Naive B cell (primary cell): Measurements from ENCODE around the gene RFTN1. TPM values are rescaled to one million over a fixed set of nuclear protein-coding genes. Genes with fewer than 3 reads are reported as not detected.

Experiments
- ATAC-seq, 2 donors: fragments of 150-1000 bp; cut with Tn5 transposase; 2 replicates each; pipeline ENCODE4 v1.10.0; 2021; ENCODE audit warnings: low read depth in 2 of 2, mild to moderate bottlenecking in 2 of 2, moderate library complexity in 2 of 2
- DNase-seq: peaks from one replicate; pipeline ENCODE4 v3.0.0; 2022
- H3K27ac Mint-ChIP-seq, 6 donors: one replicate each; pipeline ENCODE4 v1.8.0; 2020 to 2022; ENCODE audit warnings: mild to moderate bottlenecking in 6 of 6, mixed read lengths in 6 of 6, moderate library complexity in 5 of 6, inconsistent platforms in 2 of 6
- H3K27me3 Mint-ChIP-seq, 3 donors: one replicate each; pipeline ENCODE4 v1.8.0; 2021 to 2022; ENCODE audit warnings: mixed read lengths in 3 of 3, mild to moderate bottlenecking in 1 of 3
- H3K36me3 Mint-ChIP-seq, 2 donors: one replicate each; pipeline ENCODE4 v1.8.0; 2020 to 2022; ENCODE audit warnings: mixed read lengths in 2 of 2, inconsistent platforms in 1 of 2, mild to moderate bottlenecking in 1 of 2
- H3K4me1 Mint-ChIP-seq, 3 donors: one replicate each; pipeline ENCODE4 v1.8.0; 2020 to 2022; ENCODE audit warnings: mixed read lengths in 3 of 3, inconsistent platforms in 1 of 3, mild to moderate bottlenecking in 1 of 3, moderate library complexity in 1 of 3
- H3K4me3 Mint-ChIP-seq, 8 donors: one replicate each; pipeline ENCODE4 v1.8.0; 2020 to 2022; ENCODE audit warnings: mild to moderate bottlenecking in 8 of 8, mixed read lengths in 8 of 8, moderate library complexity in 8 of 8, inconsistent platforms in 2 of 8
- H3K9me3 Mint-ChIP-seq, 7 donors: one replicate each; pipeline ENCODE4 v1.8.0; 2020 to 2022; ENCODE audit warnings: mixed read lengths in 7 of 7, mild to moderate bottlenecking in 5 of 7, inconsistent platforms in 2 of 7, moderate library complexity in 1 of 7
- polyA plus RNA-seq, 6 donors: library from polyadenylated mRNA; unstranded; fragments of 300-500 nt; fragmentation: Illumina TruSeq; gene quantifications; one replicate each; pipeline ENCODE4 v1.2.3, GENCODE V29; 2021; ENCODE audit warnings: low read depth in 6 of 6

RFTN1 gene
- polyA plus RNA-seq, 6 donors from 2014 or later = 63.0 to 147 (median 106) TPM

DNA sequence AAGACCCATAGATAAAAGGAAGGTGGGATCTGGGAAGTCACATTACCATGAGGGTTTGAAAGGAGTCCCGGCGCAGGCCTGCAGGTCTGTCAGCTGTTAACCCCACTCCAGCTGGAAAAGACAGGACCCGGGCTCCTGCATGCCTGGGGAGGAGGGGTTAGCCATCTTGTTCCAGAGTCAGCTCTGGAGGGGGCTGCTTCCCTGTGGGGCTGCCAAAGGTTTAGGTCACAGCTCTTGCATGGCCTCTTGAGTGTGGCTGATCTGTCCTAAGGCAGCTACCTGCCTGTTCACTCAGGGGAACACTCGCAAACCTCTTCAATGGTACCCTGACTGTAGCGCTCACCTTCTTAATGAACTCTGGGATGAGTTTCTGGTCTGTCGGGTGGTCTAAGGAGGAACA, 104.5 kb downstream of the RFTN1 start:
- H3K36me3 Mint-ChIP-seq = peaks cover 9 to 19% of the 10 kb centered on the region in 2 donors
- ATAC-seq (no peak), DNase-seq (no peak)
- H3K4me3 Mint-ChIP-seq = no peak overlapping the region
- peaks cover 32 to 54% (median 44%) of the 10 kb centered on the region in 3 donors for H3K4me1 Mint-ChIP-seq
- H3K27me3 Mint-ChIP-seq = no peaks in the 10 kb centered on the region
- peaks cover 0 to 2% (median 0%) of the 10 kb centered on the region in 7 donors for H3K9me3 Mint-ChIP-seq
- peak overlapping the region in 1 of 6 donors; percentile 49 for H3K27ac Mint-ChIP-seq

DNA sequence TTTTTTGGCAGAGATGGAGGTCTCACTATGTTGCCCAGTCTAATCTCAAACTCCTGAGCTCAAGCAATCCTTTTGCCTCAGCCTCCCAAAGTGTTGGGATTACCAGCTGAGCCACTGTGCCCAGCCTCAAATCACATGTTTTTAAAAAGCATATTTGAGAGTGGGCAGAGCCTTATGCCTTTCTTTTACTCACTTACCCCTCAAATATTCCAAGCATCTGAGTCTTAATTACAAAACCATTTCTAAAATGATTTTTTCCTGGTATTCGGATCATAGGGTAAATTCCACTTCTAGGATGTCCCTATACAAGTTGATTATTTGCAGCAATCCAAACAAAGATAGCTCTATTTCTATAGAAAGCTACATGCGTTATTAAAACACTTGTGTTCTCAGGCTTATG, 106.1 kb downstream of the RFTN1 start:
- peaks cover 10 to 19% of the 10 kb centered on the region in 2 donors for H3K36me3 Mint-ChIP-seq
- H3K9me3 Mint-ChIP-seq = no peaks in the 10 kb centered on the region
- H3K27ac Mint-ChIP-seq = no peak overlapping the region
- H3K4me1 Mint-ChIP-seq = peaks cover 21 to 46% (median 27%) of the 10 kb centered on the region in 3 donors
- no peak for ATAC-seq
- no peak overlapping the region for H3K4me3 Mint-ChIP-seq
- no peak for DNase-seq
- no peaks in the 10 kb centered on the region for H3K27me3 Mint-ChIP-seq

DNA sequence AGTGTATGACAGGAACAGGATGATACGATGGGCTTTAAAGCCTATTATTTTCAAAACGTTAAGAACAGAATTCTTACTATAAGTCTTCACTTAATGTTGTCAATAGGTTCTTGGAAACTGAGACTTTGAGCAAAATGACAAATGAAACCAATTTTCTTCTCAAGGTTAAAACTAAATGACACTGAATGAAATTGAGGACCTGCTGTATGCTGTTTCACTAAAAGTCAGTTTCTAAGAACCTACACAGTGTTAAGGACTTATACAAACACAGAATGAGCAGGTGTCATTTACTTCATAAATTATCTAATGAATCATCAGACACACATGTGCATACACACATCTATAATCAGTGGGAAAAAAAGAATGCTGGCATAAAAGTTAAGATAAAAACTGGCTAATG, 106.9 kb downstream of the RFTN1 start:
- no peak for ATAC-seq
- DNase-seq = no peak
- no peaks in the 10 kb centered on the region for H3K9me3 Mint-ChIP-seq
- H3K4me3 Mint-ChIP-seq = no peak overlapping the region
- H3K27ac Mint-ChIP-seq = peak overlapping the region in 1 of 6 donors; percentile 76
- peaks cover 18 to 46% (median 27%) of the 10 kb centered on the region in 3 donors for H3K4me1 Mint-ChIP-seq
- peaks cover 18 to 26% of the 10 kb centered on the region in 2 donors for H3K36me3 Mint-ChIP-seq
- H3K27me3 Mint-ChIP-seq = no peaks in the 10 kb centered on the region

DNA sequence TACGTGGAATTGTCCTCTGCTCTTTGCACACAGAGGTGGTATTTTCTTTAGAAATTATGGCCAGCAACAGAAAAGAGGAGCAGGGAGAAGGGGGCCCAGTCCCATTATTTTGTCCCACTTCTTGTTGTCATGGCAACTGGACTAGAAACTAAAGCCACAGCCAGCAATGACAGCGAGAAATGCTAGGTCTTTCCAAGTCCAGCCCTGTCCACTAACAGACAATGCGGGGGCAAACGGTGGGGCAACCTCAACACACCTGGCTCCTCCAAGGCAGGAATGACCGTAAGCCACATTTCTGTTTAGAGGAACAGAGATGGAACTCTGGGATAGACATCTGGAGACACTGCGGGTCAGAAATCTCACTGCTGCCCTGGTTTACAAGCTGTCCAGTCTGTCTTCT, 107.3 kb downstream of the RFTN1 start:
- Mint-ChIP-seq H3K4me1 (peaks cover 19 to 46% (median 27%) of the 10 kb centered on the region in 3 donors), H3K4me3 (no peak overlapping the region), H3K27me3 (no peaks in the 10 kb centered on the region), H3K36me3 (peaks cover 20 to 30% of the 10 kb centered on the region in 2 donors), H3K9me3 (no peaks in the 10 kb centered on the region), H3K27ac (no peak overlapping the region)
- DNase-seq = no peak
- no peak for ATAC-seq

DNA sequence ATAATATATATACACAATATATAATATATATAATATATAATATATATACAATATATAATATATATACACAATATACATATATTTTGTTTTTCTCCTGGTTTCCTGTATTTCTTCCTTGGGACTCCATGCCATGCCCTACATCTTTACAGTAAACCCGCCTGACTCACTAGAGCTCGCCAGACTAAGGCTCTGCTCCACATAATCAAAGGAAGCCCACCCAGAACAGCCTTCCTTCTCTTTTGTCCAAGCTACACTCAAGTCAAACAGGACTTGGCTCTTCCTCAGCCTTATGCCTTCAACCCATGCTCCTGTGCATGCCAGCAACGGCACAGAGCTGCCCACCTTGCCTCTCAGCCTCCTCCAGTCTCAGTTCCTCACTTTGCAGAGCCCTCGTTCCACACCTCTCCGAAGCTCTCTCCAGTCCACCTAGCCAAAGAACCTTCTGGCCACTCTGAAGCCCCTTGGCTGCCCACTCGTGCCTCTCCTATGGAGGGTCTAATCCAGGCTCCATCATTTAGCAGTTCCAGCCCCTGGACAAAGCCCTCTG, 109.1 kb downstream of the RFTN1 start:
- H3K4me1 Mint-ChIP-seq = peaks cover 32 to 56% (median 39%) of the 10 kb centered on the region in 3 donors
- H3K27ac Mint-ChIP-seq = peak overlapping the region in 2 of 6 donors; percentile 36 to 69
- H3K27me3 Mint-ChIP-seq = no peaks in the 10 kb centered on the region
- H3K36me3 Mint-ChIP-seq = peaks cover 20 to 34% of the 10 kb centered on the region in 2 donors
- no peak overlapping the region for H3K4me3 Mint-ChIP-seq
- no peak for DNase-seq
- ATAC-seq = no peak
- no peaks in the 10 kb centered on the region for H3K9me3 Mint-ChIP-seq

DNA sequence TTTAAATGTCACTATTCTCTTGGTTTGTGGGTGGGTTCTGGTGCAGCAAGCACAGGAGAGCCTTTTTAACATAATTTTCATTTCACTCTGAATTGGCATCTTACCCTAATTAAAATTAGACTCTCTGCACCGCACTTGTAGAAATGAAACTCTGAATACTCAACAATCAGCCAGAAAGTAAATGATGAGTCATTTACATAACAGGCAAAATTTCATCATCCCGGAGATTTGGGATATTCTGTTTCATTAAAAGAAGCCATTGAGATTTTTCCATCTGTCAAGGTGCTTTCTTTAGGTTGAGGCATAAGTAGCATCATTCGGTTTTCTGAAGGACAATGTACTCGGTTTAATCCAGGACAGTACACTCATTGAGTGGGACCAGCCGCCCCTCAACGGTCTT, 111.0 kb downstream of the RFTN1 start:
- no peak for ATAC-seq
- Mint-ChIP-seq H3K27me3 (no peaks in the 10 kb centered on the region), H3K4me1 (peaks cover 33 to 59% (median 34%) of the 10 kb centered on the region in 3 donors), H3K27ac (peak overlapping the region in 3 of 6 donors; percentile 7 to 76 (median 72)), H3K36me3 (peaks cover 11 to 27% of the 10 kb centered on the region in 2 donors), H3K4me3 (no peak overlapping the region), H3K9me3 (no peaks in the 10 kb centered on the region)
- no peak for DNase-seq

DNA sequence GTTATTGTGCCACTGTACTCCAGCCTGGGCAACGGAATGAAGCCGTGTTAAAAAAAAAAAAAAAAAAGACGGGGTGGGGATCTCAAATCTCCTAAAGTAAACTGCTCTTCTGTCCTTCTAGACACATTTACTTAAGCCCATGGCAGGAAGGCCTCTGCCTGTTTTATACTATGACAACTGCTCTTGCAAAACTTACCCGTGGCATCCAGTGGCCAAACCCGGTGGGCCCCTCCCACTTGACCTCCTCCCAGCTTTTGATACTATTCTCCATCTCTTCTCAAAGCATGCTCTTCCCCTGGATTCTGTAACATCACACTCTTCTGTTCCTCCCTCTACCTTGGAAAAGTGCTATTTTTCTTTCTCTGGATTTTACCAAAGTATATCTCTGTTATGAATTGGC, 112.2 kb downstream of the RFTN1 start:
- H3K27me3 Mint-ChIP-seq = no peaks in the 10 kb centered on the region
- peak overlapping the region in 3 of 6 donors; percentile 21 to 60 (median 57) for H3K27ac Mint-ChIP-seq
- H3K9me3 Mint-ChIP-seq = no peaks in the 10 kb centered on the region
- no peak overlapping the region for H3K4me3 Mint-ChIP-seq
- peaks cover 11 to 27% of the 10 kb centered on the region in 2 donors for H3K36me3 Mint-ChIP-seq
- ATAC-seq (no peak), DNase-seq (no peak)
- H3K4me1 Mint-ChIP-seq = peaks cover 33 to 57% (median 34%) of the 10 kb centered on the region in 3 donors

DNA sequence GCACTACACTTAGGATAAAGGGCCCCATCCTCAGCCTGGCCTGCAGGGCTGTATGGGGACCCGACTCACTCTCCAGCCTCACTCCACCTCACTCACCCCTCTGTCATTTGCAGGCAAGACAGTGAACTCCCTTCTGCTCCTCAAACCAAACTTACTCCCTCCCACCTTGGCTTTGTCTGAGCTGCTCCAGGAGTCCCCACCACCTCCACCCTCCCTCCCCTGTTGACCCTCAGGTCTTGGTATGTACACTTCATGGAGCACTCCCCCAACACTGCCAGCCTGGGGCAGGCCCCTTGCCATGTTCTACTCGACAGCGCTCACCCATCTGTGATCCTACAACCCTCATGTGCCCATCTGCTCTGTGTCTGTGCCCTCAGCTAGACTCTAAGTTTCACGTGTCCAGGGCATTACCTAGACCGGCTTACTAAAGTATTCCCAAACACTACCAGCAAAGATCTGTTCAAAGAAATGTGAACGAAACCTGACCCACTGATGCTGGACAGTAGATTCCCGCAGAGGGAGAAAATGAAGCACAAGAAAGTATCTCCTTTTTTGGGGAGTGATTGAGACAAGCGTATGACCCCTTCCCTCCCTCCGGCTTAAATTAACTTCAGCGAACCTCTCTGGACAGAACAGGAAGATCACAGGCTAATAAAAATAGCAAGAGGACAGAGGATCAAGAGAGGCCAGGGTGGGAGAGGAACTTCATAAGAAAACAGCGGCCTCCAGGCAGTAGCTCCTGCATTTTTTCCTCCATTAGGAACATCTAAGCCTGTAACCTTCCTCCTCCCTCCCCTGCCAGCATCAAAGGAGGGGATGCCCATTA, 113.2 kb downstream of the RFTN1 start:
- peaks cover 33 to 57% (median 33%) of the 10 kb centered on the region in 3 donors for H3K4me1 Mint-ChIP-seq
- peak overlapping the region; percentile 68 to 89 (median 84) for H3K27ac Mint-ChIP-seq
- DNase-seq (no peak), ATAC-seq (no peak)
- peak overlapping the region in 1 of 8 donors; percentile 1 for H3K4me3 Mint-ChIP-seq
- no peaks in the 10 kb centered on the region for H3K9me3 Mint-ChIP-seq
- H3K27me3 Mint-ChIP-seq = no peaks in the 10 kb centered on the region
- peaks cover 11 to 24% of the 10 kb centered on the region in 2 donors for H3K36me3 Mint-ChIP-seq

DNA sequence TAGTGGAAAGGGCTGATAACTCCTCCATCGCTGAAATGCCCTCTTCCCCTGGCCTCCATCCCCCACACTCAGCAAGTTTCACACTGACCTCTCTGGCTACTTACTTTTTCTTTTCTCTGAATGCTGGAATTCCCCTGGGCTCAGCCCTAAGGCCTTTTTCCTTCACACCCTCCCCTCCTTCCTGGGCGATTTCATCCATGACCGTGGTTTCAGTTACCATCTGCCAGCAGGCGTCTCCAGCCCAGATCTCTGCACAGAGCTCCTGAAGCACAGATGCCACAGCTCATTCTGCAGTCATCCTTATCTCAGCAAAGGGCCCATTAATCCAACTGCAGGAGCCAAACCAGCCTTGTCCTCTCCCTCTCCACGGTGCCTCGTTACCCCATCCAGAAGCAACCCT, 114.0 kb downstream of the RFTN1 start:
- no peak for DNase-seq
- H3K4me3 Mint-ChIP-seq = no peak overlapping the region

DNA sequence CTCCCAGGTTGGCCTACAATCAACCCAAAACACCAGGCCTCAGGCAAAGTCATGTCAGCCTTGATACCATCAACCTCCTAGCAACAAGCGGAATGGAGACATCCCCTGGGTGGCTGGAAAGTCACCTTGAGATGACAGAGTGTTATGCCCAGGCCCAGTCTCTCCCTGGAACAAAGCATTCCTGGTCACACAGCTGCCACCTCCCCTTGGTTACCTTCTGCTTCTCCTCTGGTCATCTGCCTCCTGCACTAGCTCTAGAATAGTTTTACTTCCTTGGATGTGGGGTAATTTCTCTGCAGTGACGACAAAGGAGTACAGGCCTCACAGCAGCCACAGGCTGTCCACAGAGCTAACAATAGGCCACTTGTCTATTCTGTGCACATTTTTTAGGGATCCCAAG, 114.9 kb downstream of the RFTN1 start:
- no peak for ATAC-seq
- peak overlapping the region in 3 of 6 donors; percentile 38 to 91 (median 68) for H3K27ac Mint-ChIP-seq
- H3K36me3 Mint-ChIP-seq = peaks cover 11 to 28% of the 10 kb centered on the region in 2 donors
- H3K27me3 Mint-ChIP-seq = no peaks in the 10 kb centered on the region
- DNase-seq = no peak
- peaks cover 24 to 50% (median 24%) of the 10 kb centered on the region in 3 donors for H3K4me1 Mint-ChIP-seq
- no peaks in the 10 kb centered on the region for H3K9me3 Mint-ChIP-seq
- H3K4me3 Mint-ChIP-seq = no peak overlapping the region

More for the DNA sequence above, 114.0 kb downstream of the RFTN1 start:
- H3K36me3 Mint-ChIP-seq = peaks cover 11 to 26% of the 10 kb centered on the region in 2 donors
- no peaks in the 10 kb centered on the region for H3K9me3 Mint-ChIP-seq
- H3K27me3 Mint-ChIP-seq = no peaks in the 10 kb centered on the region
- H3K4me1 Mint-ChIP-seq = peaks cover 25 to 52% (median 26%) of the 10 kb centered on the region in 3 donors
- ATAC-seq = no peak
- peak overlapping the region in 5 of 6 donors; percentile 68 to 96 (median 85) for H3K27ac Mint-ChIP-seq

DNA sequence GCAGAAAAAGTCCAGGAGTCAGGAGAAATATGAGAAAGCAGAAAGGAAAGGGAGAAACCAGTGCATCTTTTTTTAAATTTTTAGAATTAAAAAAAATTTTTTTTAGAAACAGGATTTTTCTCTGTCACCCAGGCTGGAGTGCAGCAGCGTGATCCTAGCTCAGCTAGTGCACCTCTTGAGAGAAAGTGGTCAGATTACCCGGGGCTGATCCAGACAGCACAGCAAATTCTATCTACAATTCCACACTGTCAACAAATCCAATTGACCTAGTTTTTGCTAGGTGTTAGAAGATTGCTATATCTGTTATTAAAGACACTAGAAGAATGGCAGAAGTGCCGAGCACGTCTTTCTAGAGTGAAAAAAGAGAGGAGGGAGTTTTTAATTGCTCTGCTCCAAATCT, 117.3 kb downstream of the RFTN1 start:
- H3K9me3 Mint-ChIP-seq = no peaks in the 10 kb centered on the region
- ATAC-seq = no peak
- peaks cover 0 to 25% of the 10 kb centered on the region in 2 donors for H3K36me3 Mint-ChIP-seq

DNA sequence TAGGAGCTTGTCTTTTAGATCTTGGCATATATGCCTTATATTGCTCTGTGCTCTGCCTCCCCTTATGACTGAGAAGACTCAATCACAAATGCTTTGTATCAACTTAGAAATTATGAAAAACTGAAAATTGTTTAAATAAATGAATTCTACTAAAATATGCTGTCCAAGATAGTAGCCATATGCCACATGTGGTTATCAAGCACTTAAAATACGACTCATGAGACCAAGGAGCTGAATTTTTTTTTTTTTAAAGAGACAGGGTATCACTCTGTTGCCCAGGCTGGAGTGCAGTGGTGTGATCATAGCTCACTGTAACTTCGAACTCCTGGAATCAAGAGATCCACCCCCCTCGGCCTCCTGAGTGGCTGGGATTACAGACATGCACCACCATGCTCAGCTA, 118.3 kb downstream of the RFTN1 start:
- H3K9me3 Mint-ChIP-seq = no peaks in the 10 kb centered on the region
- peaks cover 14 to 31% (median 20%) of the 10 kb centered on the region in 3 donors for H3K4me1 Mint-ChIP-seq
- ATAC-seq = no peak
- no peak for DNase-seq
- H3K27me3 Mint-ChIP-seq = no peaks in the 10 kb centered on the region
- H3K4me3 Mint-ChIP-seq = no peak overlapping the region
- H3K36me3 Mint-ChIP-seq = peaks cover 0 to 25% of the 10 kb centered on the region in 2 donors
- H3K27ac Mint-ChIP-seq = peak overlapping the region in 2 of 6 donors; percentile 19 to 38

More for the DNA sequence above, 117.3 kb downstream of the RFTN1 start:
- H3K4me3 Mint-ChIP-seq = no peak overlapping the region
- H3K4me1 Mint-ChIP-seq = peaks cover 12 to 37% (median 20%) of the 10 kb centered on the region in 3 donors
- peak overlapping the region in 2 of 6 donors; percentile 2 to 80 for H3K27ac Mint-ChIP-seq
- no peak for DNase-seq
- H3K27me3 Mint-ChIP-seq = no peaks in the 10 kb centered on the region

DNA sequence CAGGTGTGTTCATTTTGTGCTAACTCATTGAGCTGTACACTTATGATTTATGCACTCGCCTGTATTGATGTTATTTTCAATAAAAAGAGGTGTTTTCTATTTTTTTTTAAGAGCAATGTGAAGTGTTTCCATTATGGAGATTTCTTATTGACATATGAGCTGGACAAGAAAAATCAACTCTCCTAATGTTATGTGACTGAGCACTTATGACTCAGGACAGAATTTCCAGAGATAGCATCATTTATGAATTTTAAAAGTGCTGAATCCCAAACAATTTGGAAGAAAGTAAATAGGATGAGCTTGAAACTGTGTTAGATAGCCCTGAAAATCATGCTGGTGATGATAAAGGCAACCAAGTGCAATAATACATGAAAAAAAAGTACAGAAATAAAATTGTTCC, 118.9 kb downstream of the RFTN1 start:
- Mint-ChIP-seq H3K9me3 (no peaks in the 10 kb centered on the region), H3K36me3 (peaks cover 0 to 28% of the 10 kb centered on the region in 2 donors), H3K27me3 (no peaks in the 10 kb centered on the region), H3K27ac (peak overlapping the region in 3 of 6 donors; percentile 21 to 60 (median 28)), H3K4me3 (no peak overlapping the region), H3K4me1 (peaks cover 9 to 30% (median 14%) of the 10 kb centered on the region in 3 donors)
- DNase-seq (no peak), ATAC-seq (no peak)
